SKM-1 treated with dmso at 0.1 percent for 144 hours (cell line): Measurements from ENCODE around the gene UCK2.

ENCODE experiments used
- DNase-seq: peaks from one replicate; lab custom pipeline; 2025; ENCODE audit not compliant: unreplicated experiment; lab: John Stamatoyannopoulos, UW

The UCK2 gene

GRCh38 chr1:165933446-165934170 is 106.2 kb downstream of the UCK2 start:
- DNase-seq = no peak

GRCh38 chr1:165936542-165936941 is 109.1 kb downstream of the UCK2 start:
- DNase-seq = no peak

GRCh38 chr1:165937829-165938228 is 110.4 kb downstream of the UCK2 start:
- DNase-seq = no peak

DNA sequence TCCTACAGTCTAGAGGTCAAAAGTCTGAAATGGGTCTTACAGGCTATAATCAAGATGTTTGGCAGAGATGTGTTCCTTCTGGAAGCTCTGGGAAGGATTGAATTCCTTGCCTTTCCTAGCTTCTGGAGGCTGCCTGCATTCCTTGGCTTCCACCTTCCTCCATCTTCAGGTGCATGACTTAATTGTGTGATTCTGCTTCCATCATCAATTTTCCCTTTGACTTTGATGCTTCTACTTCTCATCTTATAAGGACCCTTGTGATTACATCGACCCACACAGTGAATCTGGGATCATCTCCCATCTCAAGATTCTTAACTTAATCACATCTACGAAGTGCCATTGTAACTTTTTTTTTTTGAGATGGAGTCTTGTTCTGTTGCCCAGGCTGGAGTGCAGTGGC is 111.4 kb downstream of the UCK2 start:
- no peak for DNase-seq

- DNase-seq = no peak
These were observed 114.1 kb downstream of the UCK2 start for GRCh38 chr1:165941531-165941930.

- DNase-seq = no peak
These were observed 114.6 kb downstream of the UCK2 start for GRCh38 chr1:165942062-165942461.

- DNase-seq = no peak
These were observed 115.6 kb downstream of the UCK2 start for GRCh38 chr1:165942927-165943597.

DNA sequence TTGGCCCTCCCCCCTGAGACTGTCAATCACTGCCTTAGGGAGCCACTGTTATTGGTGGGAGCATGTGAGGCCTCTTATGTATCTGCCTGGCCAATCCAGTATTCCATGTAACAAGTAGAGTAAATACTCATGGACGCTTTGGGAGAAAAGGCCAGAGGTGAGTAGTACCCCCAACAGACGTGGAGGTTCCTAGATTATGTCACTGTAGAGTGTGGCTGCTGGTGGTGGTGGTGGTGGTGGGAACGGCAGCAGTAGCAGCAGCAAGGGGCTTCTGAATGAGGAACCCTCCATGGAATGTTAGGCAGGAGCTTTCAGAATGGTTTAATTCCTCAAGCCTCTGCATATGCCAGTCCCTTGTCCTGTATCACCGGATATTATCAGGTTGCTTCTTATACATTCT is 118.5 kb downstream of the UCK2 start:
- DNase-seq = no peak

DNA sequence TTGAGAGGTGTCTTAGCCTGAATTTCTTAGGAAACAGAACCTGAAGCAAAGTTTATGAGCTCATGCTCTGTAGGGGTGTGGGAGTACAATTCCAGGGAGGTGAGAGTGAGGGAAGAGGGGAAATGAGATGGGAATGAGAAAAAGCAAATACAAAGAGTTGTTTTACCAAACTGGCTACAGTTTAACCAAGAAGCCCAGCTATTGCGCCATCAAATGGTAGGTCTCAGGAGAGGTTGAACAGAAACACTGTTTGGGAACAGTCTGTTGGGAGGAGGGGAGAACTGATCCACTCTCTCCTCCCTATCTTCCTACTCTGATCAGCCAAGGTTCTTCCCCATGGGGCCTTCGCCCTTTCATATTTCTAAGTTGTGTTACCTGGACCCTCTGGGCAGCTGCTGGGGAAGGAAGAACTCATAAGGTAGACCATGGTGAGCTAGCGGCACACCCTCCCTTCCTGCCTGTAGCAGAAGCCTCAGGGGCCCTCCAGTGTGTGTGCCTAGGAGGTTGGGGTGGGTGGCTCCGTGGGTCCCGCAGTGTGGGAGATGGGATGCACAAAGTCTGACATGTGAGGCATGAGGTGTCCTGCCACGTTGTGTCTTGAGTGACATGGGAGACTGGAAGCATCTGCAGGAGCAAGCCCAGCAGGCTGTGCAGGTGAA is 120.5 kb downstream of the UCK2 start:
- DNase-seq = no peak

GRCh38 chr1:165949335-165950130 is 122.1 kb downstream of the UCK2 start:
- DNase-seq = no peak

- no peak for DNase-seq
These were observed 127.5 kb downstream of the UCK2 start for GRCh38 chr1:165954940-165955339.

GRCh38 chr1:165958306-165958705 is 130.9 kb downstream of the UCK2 start:
- no peak for DNase-seq

GRCh38 chr1:165960136-165960535 is 132.7 kb downstream of the UCK2 start:
- no peak for DNase-seq

GRCh38 chr1:165960881-165961280 is 133.5 kb downstream of the UCK2 start:
- DNase-seq = no peak
